Mesodermal cell (in vitro differentiated cells): ENCODE measurements around the gene CDH2.

Experiments
- H3K27ac ChIP-seq: 2 replicates; pipeline ENCODE4 v1.7.0; 2013; ENCODE audit warnings: mild to moderate bottlenecking, low read depth, low read length, moderate library complexity; ENCODE audit not compliant: severe bottlenecking
- H3K36me3 ChIP-seq: 2 replicates; pipeline ENCODE4 v1.7.1; 2013; ENCODE audit warnings: mild to moderate bottlenecking, low read length, moderate library complexity; ENCODE audit not compliant: control insufficient read depth, insufficient read depth
- H3K4me1 ChIP-seq: one replicate; pipeline ENCODE4 v1.7.1; 2013; ENCODE audit warnings: mild to moderate bottlenecking, low read length; ENCODE audit not compliant: insufficient read depth, control insufficient read depth, poor library complexity, severe bottlenecking
- H3K4me3 ChIP-seq: 2 replicates; pipeline ENCODE4 v1.7.0; 2013; ENCODE audit warnings: low read length, control low read depth, mild to moderate bottlenecking; ENCODE audit not compliant: insufficient read depth, poor library complexity, severe bottlenecking; ENCODE audit errors: extremely low read depth
- H3K9me3 ChIP-seq: 2 replicates; pipeline ENCODE4 v1.7.1; 2013; ENCODE audit warnings: mild to moderate bottlenecking, low read length, moderate library complexity; ENCODE audit not compliant: control insufficient read depth
- WGBS, 2 experiments: methylation state at CpG; one replicate each; pipeline ENCODE4 v1.1.5; 2013; ENCODE audit warnings: missing lambda C conversion rate in 2 of 2; ENCODE audit not compliant: insufficient coverage in 2 of 2; 5-methylcytosine and 5-hydroxymethylcytosine counted together

CDH2 gene

GRCh38 chr18:27996801-27997272 lies 180.1 kb downstream of the CDH2 start:
- H3K4me3 ChIP-seq, result no peak overlapping the region
- no peak overlapping the region for H3K27ac ChIP-seq
- 70 to 100% methylated on average over 2 of the region's 3 CpGs for WGBS, 2 experiments
- H3K36me3 ChIP-seq, result peaks cover 78% of the 10 kb centered on the region
- no peaks in the 10 kb centered on the region for H3K9me3 ChIP-seq
- H3K4me1 ChIP-seq, result peaks cover 10% of the 10 kb centered on the region

DNA sequence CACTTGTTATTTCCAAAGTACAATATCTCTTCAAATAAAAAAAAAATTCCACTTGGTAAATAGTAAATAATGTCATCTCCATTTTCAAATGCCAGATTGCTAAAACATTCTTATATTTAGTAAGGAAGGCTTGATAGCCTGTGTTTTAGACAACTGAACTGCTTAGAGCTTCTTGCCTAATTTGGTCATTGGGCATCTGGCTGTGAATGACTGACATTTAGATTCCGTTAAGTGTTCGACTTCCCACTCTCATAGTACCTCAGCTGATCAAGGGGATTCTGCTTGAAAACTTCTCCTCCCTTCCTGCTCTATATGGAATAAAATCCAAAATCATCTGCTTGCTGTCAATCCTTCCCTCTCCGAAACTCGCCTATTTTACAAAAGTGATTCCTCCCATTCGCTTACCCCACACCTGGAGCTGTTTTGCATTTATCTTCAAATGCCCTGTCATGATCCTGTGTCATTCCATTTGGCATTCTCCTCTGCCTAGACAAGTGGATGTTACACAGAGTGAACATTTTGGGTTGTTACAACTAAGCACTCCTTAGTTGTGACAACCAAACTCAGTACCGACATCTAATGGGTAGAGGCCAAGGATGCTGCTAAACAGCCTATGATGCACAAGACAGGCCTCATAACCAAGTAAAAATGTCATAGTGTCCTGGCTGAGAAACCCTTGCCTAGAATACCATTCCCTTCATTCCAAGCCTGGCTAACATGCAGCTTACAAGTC lies 181.0 kb downstream of the CDH2 start:
- H3K36me3 ChIP-seq, result peaks cover 79% of the 10 kb centered on the region
- peaks cover 11% of the 10 kb centered on the region for H3K4me1 ChIP-seq
- H3K27ac ChIP-seq, result no peak overlapping the region
- no peak overlapping the region for H3K4me3 ChIP-seq
- 96 to 98% methylated on average over 5 of the region's 6 CpGs for WGBS, 2 experiments
- no peaks in the 10 kb centered on the region for H3K9me3 ChIP-seq

DNA sequence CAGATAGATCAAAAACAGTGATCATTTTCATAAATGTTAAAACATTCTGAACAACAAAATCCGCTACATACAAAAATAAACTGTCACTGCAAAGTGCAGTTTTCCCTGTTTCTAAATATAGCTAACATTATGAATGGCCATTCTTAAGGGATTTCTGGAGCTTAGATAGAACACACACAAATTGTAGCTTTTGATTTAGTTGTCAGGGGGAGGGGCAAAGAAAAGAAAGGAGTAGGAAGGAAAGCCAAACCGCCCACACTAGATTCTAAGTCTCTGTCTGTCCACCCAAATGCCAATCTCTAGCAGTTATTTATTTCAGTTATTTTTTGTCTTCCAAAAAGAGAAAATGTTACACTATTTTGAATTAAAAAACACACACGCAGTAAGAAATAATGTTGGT lies 182.4 kb downstream of the CDH2 start:
- H3K9me3 ChIP-seq, result no peaks in the 10 kb centered on the region
- no peak overlapping the region for H3K4me3 ChIP-seq
- H3K27ac ChIP-seq, result no peak overlapping the region
- H3K4me1 ChIP-seq, result peaks cover 11% of the 10 kb centered on the region
- WGBS, 2 experiments, result no CpG with 5 or more reads among the region's 3 CpGs
- H3K36me3 ChIP-seq, result peaks cover 75% of the 10 kb centered on the region

DNA sequence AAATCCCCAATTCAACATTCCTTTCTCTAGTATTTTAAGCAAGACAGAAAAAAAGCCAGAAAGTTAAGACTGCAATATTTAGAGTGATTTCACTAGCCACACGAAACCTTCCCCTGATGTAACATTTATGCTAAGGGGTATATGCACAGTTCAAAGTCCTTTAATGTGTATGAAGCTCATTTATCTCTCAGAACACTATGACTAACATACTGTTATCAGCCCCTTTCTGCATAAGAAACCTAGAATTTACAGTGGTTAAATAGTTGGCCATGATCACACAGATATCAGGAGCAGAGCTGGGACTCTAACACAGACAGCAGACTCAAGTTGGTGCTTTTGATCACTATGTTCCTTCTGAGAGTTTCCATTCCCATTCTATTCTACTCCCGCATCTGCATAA lies 185.5 kb downstream of the CDH2 start:
- Histone ChIP-seq H3K4me3 (no peak overlapping the region), H3K27ac (no peak overlapping the region), H3K36me3 (peaks cover 72% of the 10 kb centered on the region), H3K9me3 (no peaks in the 10 kb centered on the region), H3K4me1 (peaks cover 11% of the 10 kb centered on the region)
- no CpG with 5 or more reads among the region's 2 CpGs for WGBS, 2 experiments

GRCh38 chr18:27985832-27986231 lies 191.1 kb downstream of the CDH2 start:
- no peaks in the 10 kb centered on the region for H3K9me3 ChIP-seq
- no peaks in the 10 kb centered on the region for H3K4me1 ChIP-seq
- H3K4me3 ChIP-seq, result no peak overlapping the region
- WGBS, 2 experiments, result 87 to 96% methylated on average over 5 to 7 of the region's 7 CpGs
- H3K36me3 ChIP-seq, result peaks cover 86% of the 10 kb centered on the region
- H3K27ac ChIP-seq, result no peak overlapping the region

GRCh38 chr18:27983780-27984179 lies 193.2 kb downstream of the CDH2 start:
- no peaks in the 10 kb centered on the region for H3K9me3 ChIP-seq
- H3K4me1 ChIP-seq, result no peaks in the 10 kb centered on the region
- no peak overlapping the region for H3K27ac ChIP-seq
- peaks cover 89% of the 10 kb centered on the region for H3K36me3 ChIP-seq
- H3K4me3 ChIP-seq, result no peak overlapping the region

- no peak overlapping the region for H3K4me3 ChIP-seq
- H3K36me3 ChIP-seq, result peaks cover 95% of the 10 kb centered on the region
- no peaks in the 10 kb centered on the region for H3K9me3 ChIP-seq
- no peaks in the 10 kb centered on the region for H3K4me1 ChIP-seq
- no peak overlapping the region for H3K27ac ChIP-seq
- 100% methylated on average over 1 of the region's 7 CpGs; no CpG with 5 or more reads in 1 of the 2 experiments for WGBS, 2 experiments
These were observed 200.0 kb downstream of the CDH2 start for GRCh38 chr18:27976806-27977408.

GRCh38 chr18:27970321-27970720 lies 206.6 kb downstream of the CDH2 start:
- peaks cover 77% of the 10 kb centered on the region for H3K36me3 ChIP-seq

DNA sequence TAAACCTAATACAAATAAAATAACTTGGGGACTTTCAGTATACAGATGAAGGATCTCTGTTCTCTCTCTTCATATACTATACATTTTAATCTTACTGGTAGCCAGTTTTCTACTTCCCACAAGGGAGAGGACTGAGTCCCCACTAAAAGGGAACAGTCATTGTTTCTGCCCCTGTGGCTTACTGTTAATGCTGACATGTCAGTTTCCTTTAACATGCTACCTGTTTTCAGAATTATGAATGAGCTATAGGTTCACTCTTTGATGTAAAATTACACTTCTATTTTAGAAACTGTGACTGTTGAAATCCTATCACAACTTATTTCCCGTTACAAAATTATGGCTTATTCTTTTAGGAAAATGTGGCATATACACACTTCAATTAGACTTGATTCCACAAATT lies 207.7 kb downstream of the CDH2 start:
- H3K9me3 ChIP-seq, result no peaks in the 10 kb centered on the region
- H3K4me1 ChIP-seq, result peaks cover 19% of the 10 kb centered on the region
- 100% methylated on average over 1 of the region's 1 CpG; no CpG with 5 or more reads in 1 of the 2 experiments for WGBS, 2 experiments
- H3K27ac ChIP-seq, result no peak overlapping the region
- peaks cover 75% of the 10 kb centered on the region for H3K36me3 ChIP-seq
- H3K4me3 ChIP-seq, result no peak overlapping the region

More at GRCh38 chr18:27970321-27970720, 206.6 kb downstream of the CDH2 start:
- Histone ChIP-seq H3K27ac (no peak overlapping the region), H3K4me3 (no peak overlapping the region), H3K4me1 (peaks cover 14% of the 10 kb centered on the region), H3K9me3 (no peaks in the 10 kb centered on the region)
- WGBS, 2 experiments, result no CpG with 5 or more reads among the region's 1 CpG

DNA sequence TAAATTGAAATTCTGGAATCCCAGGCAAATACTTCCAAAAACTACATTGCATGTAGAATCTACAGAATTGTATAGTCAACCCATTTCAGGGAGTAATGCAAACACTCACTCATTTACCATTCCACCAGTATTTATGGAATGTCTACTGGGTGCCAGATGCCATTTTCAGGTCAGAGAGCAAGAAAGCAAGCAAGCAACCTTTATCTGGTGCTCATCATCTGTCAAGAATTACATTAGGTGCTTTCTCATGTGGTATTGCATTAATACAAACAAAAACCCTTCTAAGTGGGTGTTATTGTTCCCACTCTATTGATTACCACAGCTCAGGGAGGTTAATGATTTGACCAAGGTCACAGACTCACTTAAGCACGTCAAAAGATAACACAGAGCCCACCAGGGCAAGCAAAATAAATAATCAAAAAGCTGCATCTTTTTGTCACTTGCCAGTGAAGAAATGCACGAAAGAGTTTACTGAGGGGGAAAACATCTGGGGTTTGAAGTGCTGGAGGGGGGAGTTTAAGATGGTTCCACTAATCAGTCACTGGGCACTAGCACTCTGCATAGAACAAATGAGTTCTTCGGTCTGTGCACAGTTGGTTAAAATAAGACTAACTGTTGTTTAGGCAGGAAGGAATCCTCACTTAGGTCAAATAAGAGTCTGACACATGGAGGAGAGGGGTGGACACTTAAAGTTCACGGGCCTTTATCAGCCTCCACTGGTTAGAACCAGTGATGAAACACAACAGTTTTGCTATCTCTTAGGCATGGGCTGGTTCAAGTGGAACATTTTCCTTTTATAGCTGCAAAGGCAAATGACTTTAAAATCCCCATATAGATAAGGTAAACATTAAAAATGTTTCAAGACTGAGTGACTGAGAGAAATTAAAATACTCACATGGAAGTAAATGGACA lies 208.8 kb downstream of the CDH2 start:
- Histone ChIP-seq H3K9me3 (no peaks in the 10 kb centered on the region), H3K4me3 (no peak overlapping the region), H3K27ac (peak overlapping the region; percentile 61), H3K36me3 (peaks cover 75% of the 10 kb centered on the region), H3K4me1 (peaks cover 19% of the 10 kb centered on the region)
- 90 to 100% methylated on average over 2 to 3 of the region's 4 CpGs for WGBS, 2 experiments
